Endothelial cell of umbilical vein (primary cell): ENCODE data around the gene GOLPH3. TPM values are rescaled to one million over a fixed set of nuclear protein-coding genes. Genes with fewer than 3 reads are reported as not detected.

Experiments used
- BruUV-seq: library from RNA; stranded (reverse); fragments of 400-500 nt; replicated peaks from 2 replicates; lab custom pipeline; 2021; lab: Mats Ljungman, UMichigan
- CTCF ChIA-PET: fragments of 300-600, 350-600 bp; sonication (Branson Sonifier 250); formaldehyde crosslinking; loops from one replicate; lab custom pipeline; 2021; ENCODE audit warnings: antibody characterized with exemption, inconsistent platforms; lab: Charles Lee
- POLR2A ChIA-PET: fragments of 300-600, 350-600 bp; sonication (Branson Sonifier 250); formaldehyde crosslinking; loops from one replicate; lab custom pipeline; 2021; ENCODE audit warnings: antibody characterized with exemption, inconsistent platforms; lab: Charles Lee
- DNase-seq: peaks from one replicate; pipeline ENCODE4 v3.0.0-alpha.2; 2011; ENCODE audit warnings: low read depth, low spot score
- FAIRE-seq: peaks from 2 replicates; lab custom pipeline; 2011; peaks lifted over from hg19 to GRCh38; lab: Jason Lieb, UNC
- H2AFZ ChIP-seq: 2 replicates; pipeline ENCODE4 v1.6.0; 2012; ENCODE audit warnings: low read depth, low read length, control low read depth, inconsistent platforms
- H3K27ac ChIP-seq: 2 replicates; pipeline ENCODE4 v1.5.1; 2011; ENCODE audit warnings: low read depth, mild to moderate bottlenecking, control low read depth, low read length, moderate library complexity; ENCODE audit not compliant: insufficient read depth
- H3K27me3 ChIP-seq, 2 experiments: 2 replicates each; pipeline versions ENCODE4 v1.6.0 to v1.6.1; 2011; ENCODE audit warnings: low read length in 2 of 2, mixed read lengths in 1 of 2; ENCODE audit not compliant: control insufficient read depth in 2 of 2, insufficient read depth in 2 of 2
- H3K36me3 ChIP-seq, 2 experiments: 2 replicates in 1 of 2; 3 replicates in 1 of 2; pipeline ENCODE4 v1.5.1; 2011; ENCODE audit warnings: low read length in 2 of 2, mild to moderate bottlenecking in 1 of 2, moderate library complexity in 1 of 2; ENCODE audit not compliant: control insufficient read depth in 2 of 2, insufficient read depth in 2 of 2; ENCODE audit errors: extremely low read depth in 1 of 2
- H3K4me1 ChIP-seq: 3 replicates; pipeline ENCODE4 v1.5.1; 2011; ENCODE audit warnings: mild to moderate bottlenecking, low read length; ENCODE audit not compliant: control insufficient read depth, insufficient read depth; ENCODE audit errors: extremely low read depth
- H3K4me2 ChIP-seq: 2 replicates; pipeline ENCODE4 v1.6.1; 2011; ENCODE audit warnings: low read length, control low read depth, mixed read lengths; ENCODE audit not compliant: insufficient read depth
- H3K4me3 ChIP-seq, 3 experiments: fragments of 200-600 bp in 1 of 3; sonication (generic), shearing (Covaris generic) in 1 of 3; replicated peaks in 1 of 3; 2 replicates each; pipeline ENCODE4 v1.5.1; 2011 to 2016; ENCODE audit warnings: control low read depth in 3 of 3, low read length in 3 of 3, mild to moderate bottlenecking in 2 of 3, inconsistent platforms in 1 of 3, low read depth in 1 of 3, moderate library complexity in 1 of 3; ENCODE audit not compliant: insufficient read depth in 1 of 3
- H3K79me2 ChIP-seq: 2 replicates; pipeline ENCODE4 v1.6.0; 2012; ENCODE audit warnings: low read length, inconsistent platforms; ENCODE audit not compliant: control insufficient read depth, insufficient read depth
- H3K9ac ChIP-seq: replicated peaks from 2 replicates; pipeline ENCODE3; 2011; ENCODE audit warnings: low read length, control low read depth; ENCODE audit not compliant: insufficient read depth; ENCODE audit errors: extremely low read depth
- H3K9me1 ChIP-seq: replicated peaks from 3 replicates; pipeline ENCODE4 v1.6.0; 2011; ENCODE audit warnings: mild to moderate bottlenecking, low read length; ENCODE audit not compliant: control insufficient read depth, insufficient read depth; ENCODE audit errors: extremely low read depth
- H3K9me3 ChIP-seq: replicated peaks from 2 replicates; pipeline ENCODE4 v1.5.1; 2012; ENCODE audit warnings: low read length, inconsistent platforms; ENCODE audit not compliant: control insufficient read depth, insufficient read depth
- H4K20me1 ChIP-seq: replicated peaks from 2 replicates; pipeline ENCODE3; 2011; ENCODE audit warnings: mild to moderate bottlenecking, low read length; ENCODE audit not compliant: control insufficient read depth, insufficient read depth; ENCODE audit errors: extremely low read depth
- CTCF ChIP-seq, 2 donors: IDR thresholded peaks; 1 replicate in 1 of 2; 2 replicates in 1 of 2; pipeline ENCODE4 v1.5.1; 2011; ENCODE audit warnings: low read length in 2 of 2, mild to moderate bottlenecking in 2 of 2, moderate library complexity in 2 of 2, control low read depth in 1 of 2, inconsistent platforms in 1 of 2, low read depth in 1 of 2; ENCODE audit not compliant: insufficient read depth in 1 of 2; ENCODE audit errors: extremely low read depth in 1 of 2
- EZH2 ChIP-seq: IDR thresholded peaks from 2 replicates; pipeline ENCODE4 v1.6.1; 2012; ENCODE audit warnings: borderline replicate concordance, low read depth, mild to moderate bottlenecking, moderate library complexity, low read length, inconsistent platforms; ENCODE audit not compliant: severe bottlenecking
- FOS ChIP-seq: IDR thresholded peaks from 2 replicates; pipeline ENCODE4 v1.6.1; 2011; ENCODE audit warnings: mild to moderate bottlenecking, low read length, moderate library complexity, borderline replicate concordance; ENCODE audit not compliant: insufficient read depth
- JUN ChIP-seq: IDR thresholded peaks from 2 replicates; pipeline ENCODE4 v1.6.1; 2011; ENCODE audit warnings: borderline replicate concordance, low read depth; ENCODE audit not compliant: insufficient read length, insufficient read depth
- MYC ChIP-seq: IDR thresholded peaks from one replicate; pipeline ENCODE4 v1.6.1; 2011; ENCODE audit warnings: mild to moderate bottlenecking, low read depth, low read length
- POLR2A ChIP-seq: IDR thresholded peaks from 2 replicates; pipeline ENCODE4 v1.6.1; 2012; ENCODE audit warnings: low read depth, mild to moderate bottlenecking, control low read depth, low read length
- POLR2AphosphoS5 ChIP-seq: IDR thresholded peaks from 2 replicates; pipeline ENCODE4 v1.6.1; 2012; ENCODE audit warnings: low read depth, mild to moderate bottlenecking, control low read depth, low read length, moderate library complexity; ENCODE audit not compliant: insufficient read depth
- dilution Hi-C: fragments of 300-500 bp; cut with MboI; formaldehyde crosslinking; loops from one replicate; pipeline ENCODE4 v1.15.0; 2019; ENCODE audit warnings: low sequenced_read_pairs; ENCODE audit not compliant: extremely low pct_ligation_motif_present
- intact Hi-C: fragments of 100-400 bp; cut with micrococcal nuclease; formaldehyde crosslinking; loops from one replicate; pipeline ENCODE4 v1.10.0; 2022
- polyA plus RNA-seq, 4 experiments: library from polyadenylated mRNA; depleted of rRNA in 3 of 4; stranded (reverse) in 3 of 4; unstranded in 1 of 4; fragments of >200 nt; gene quantifications; 2 replicates each; pipeline versions ENCODE4 v1.2.1 to v1.2.3, GENCODE V29; 2011 to 2012; ENCODE audit warnings: missing spikeins in 1 of 4
- total RNA-seq: library from RNA; stranded (reverse); gene quantifications from 2 replicates; pipeline ENCODE4 v1.2.3, GENCODE V29; 2021
- TF ChIP-seq, protein P1 (sequence below): IDR thresholded peaks from 2 replicates; pipeline ENCODE4 v1.6.1; 2011; ENCODE audit not compliant: insufficient read depth, insufficient read length

The GOLPH3 gene
- total and polyA plus RNA-seq, 2 donors (not counting 3 experiments of a cell fraction or from before 2014, with no cell fraction given) = 38.1 to 70.2 TPM

DNA sequence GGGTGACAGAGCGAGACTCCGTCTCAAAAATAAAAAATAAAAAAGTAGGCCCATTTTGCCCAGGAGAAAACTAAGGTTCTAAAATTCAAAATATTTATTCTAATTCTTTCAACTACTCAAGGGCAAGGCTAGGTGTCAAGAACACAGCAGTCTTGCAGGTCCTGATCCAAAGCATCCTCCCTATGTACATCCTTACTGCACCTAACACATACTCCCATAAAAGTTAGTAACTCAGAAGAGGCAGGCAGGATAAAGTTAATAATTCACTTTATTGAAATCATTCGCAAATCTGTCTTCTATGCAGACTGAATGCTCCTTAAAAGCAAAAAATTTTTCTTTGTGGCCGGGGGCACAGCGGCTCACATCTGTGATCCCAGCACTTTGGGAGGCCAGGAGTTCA is 11.1 kb downstream of the GOLPH3 start:
- peaks cover 8% of the 10 kb centered on the region for H4K20me1 ChIP-seq
- FAIRE-seq = no peak

More for the DNA sequence above, 11.1 kb downstream of the GOLPH3 start:
- CTCF ChIA-PET = interaction anchor here (1.7 kb wide), 1 partner anchor 10 kb away, joined by 6 read pairs; no protein-coding TSS in a partner anchor
- Histone ChIP-seq H3K27me3 (no peaks in the 10 kb centered on the region), H3K9me3 (no peaks in the 10 kb centered on the region), H3K36me3 (peaks cover 2 to 3% of the 10 kb centered on the region in 2 experiments), H3K4me1 (no peaks in the 10 kb centered on the region), H3K79me2 (peaks cover 93% of the 10 kb centered on the region), H3K4me3 (no peak overlapping the region), H3K9ac (no peak overlapping the region), H2AFZ (no peak overlapping the region), H3K4me2 (no peak overlapping the region), H3K27ac (no peak overlapping the region), H3K9me1 (no peaks in the 10 kb centered on the region)
- DNase-seq = no peak
- no TSS peak for BruUV-seq
- TF ChIP-seq JUN (no peak), MYC (no peak), FOS (no peak), EZH2 (no peak), POLR2A (no peak), CTCF (IDR thresholded peaks at IDR 0.05; ENCODE audit: extremely low read depth in 1 of 2, insufficient read depth in 1 of 2, low read depth in 1 of 2, low read length in 2 of 2) (no peak), POLR2AphosphoS5 (no peak)
- TF ChIP-seq, protein P1, sequence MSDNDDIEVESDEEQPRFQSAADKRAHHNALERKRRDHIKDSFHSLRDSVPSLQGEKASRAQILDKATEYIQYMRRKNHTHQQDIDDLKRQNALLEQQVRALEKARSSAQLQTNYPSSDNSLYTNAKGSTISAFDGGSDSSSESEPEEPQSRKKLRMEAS = no peak
- POLR2A ChIA-PET = no interaction called here
- intact Hi-C loops = no loop called here
- dilution Hi-C loops = no loop called here
